K562 (cell line): ENCODE results near the gene TPM4. TPM values are rescaled to one million over a fixed set of nuclear protein-coding genes. Genes with fewer than 3 reads are reported as not detected.

Experiments used
- ARID2 ChIP-seq: fragments of 450-650 bp; IDR thresholded peaks from 2 replicates; pipeline ENCODE4 v1.6.1; 2017; ENCODE audit warnings: antibody characterized with exemption, mild to moderate bottlenecking
- ATF3 ChIP-seq, 2 experiments: fragments of 450-650 bp in 1 of 2; sonication (generic) in 1 of 2; formaldehyde crosslinking in 1 of 2; IDR thresholded peaks in 1 of 2; conservative IDR thresholded peaks in 1 of 2; 2 replicates each; pipeline versions ENCODE4 v1.6.1 to v1.8.1; 2016 to 2023; ENCODE audit warnings: mild to moderate bottlenecking in 2 of 2, moderate library complexity in 2 of 2, inconsistent platforms in 1 of 2, missing genetic modification reagents in 1 of 2
- BCL6 ChIP-seq: fragments of 250-450 bp; sonication (Bioruptor Pico); IDR thresholded peaks from 2 replicates; pipeline ENCODE4 v1.4.0; 2020
- BCLAF1 ChIP-seq, 2 experiments: fragments of 450-650 bp in 1 of 2; IDR thresholded peaks; 2 replicates each; pipeline ENCODE4 v1.6.1; 2011 to 2017; ENCODE audit warnings: low read depth in 2 of 2, antibody characterized with exemption in 1 of 2, borderline replicate concordance in 1 of 2, low read length in 1 of 2, mild to moderate bottlenecking in 1 of 2, mixed read lengths in 1 of 2; ENCODE audit not compliant: control insufficient read depth in 1 of 2
- DNMT1 ChIP-seq: fragments of 450-650 bp; IDR thresholded peaks from 2 replicates; pipeline ENCODE4 v1.6.1; 2016; ENCODE audit warnings: antibody characterized with exemption, mild to moderate bottlenecking
- ELK1 ChIP-seq: sonication (generic); formaldehyde crosslinking; IDR thresholded peaks from 2 replicates; pipeline ENCODE4 v1.8.1; 2022; ENCODE audit warnings: missing genetic modification reagents
- FOXA1 ChIP-seq: fragments of 450-650 bp; IDR thresholded peaks from 2 replicates; pipeline ENCODE4 v1.6.1; 2016; ENCODE audit warnings: mild to moderate bottlenecking, borderline replicate concordance
- GATA2 ChIP-seq: sonication (generic); formaldehyde crosslinking; IDR thresholded peaks from 2 replicates; pipeline ENCODE4 v1.4.0; 2020; ENCODE audit warnings: mild to moderate bottlenecking, missing genetic modification reagents
- GTF2B ChIP-seq: IDR thresholded peaks from 2 replicates; pipeline ENCODE4 v1.6.1; 2011; ENCODE audit not compliant: insufficient read length; ENCODE audit errors: extremely low read depth
- HOXB6 ChIP-seq: fragments of 250-450 bp; sonication (Bioruptor Pico); IDR thresholded peaks from 2 replicates; pipeline ENCODE4 v1.5.1; 2022; ENCODE audit warnings: mild to moderate bottlenecking, borderline replicate concordance
- LCOR ChIP-seq: sonication (generic); formaldehyde crosslinking; IDR thresholded peaks from 2 replicates; pipeline ENCODE4 v1.8.0; 2022; ENCODE audit warnings: mild to moderate bottlenecking, missing genetic modification reagents
- MIER1 ChIP-seq: fragments of 450-650 bp; IDR thresholded peaks from 2 replicates; pipeline ENCODE4 v1.6.1; 2016; ENCODE audit warnings: antibody characterized with exemption, mild to moderate bottlenecking, low read depth
- NCOA2 ChIP-seq, 2 experiments: fragments of 450-650 bp; IDR thresholded peaks; 2 replicates each; pipeline ENCODE4 v1.6.1; 2018; ENCODE audit warnings: mild to moderate bottlenecking in 2 of 2, moderate library complexity in 1 of 2; ENCODE audit not compliant: partially characterized antibody in 2 of 2
- NKRF ChIP-seq: fragments of 450-650 bp; IDR thresholded peaks from 2 replicates; pipeline ENCODE4 v1.6.1; 2016; ENCODE audit warnings: borderline replicate concordance
- PHF20 ChIP-seq: fragments of 450-650 bp; IDR thresholded peaks from 2 replicates; pipeline ENCODE4 v1.6.1; 2018; ENCODE audit not compliant: partially characterized antibody
- THRAP3 ChIP-seq: fragments of 450-650 bp; IDR thresholded peaks from 2 replicates; pipeline ENCODE4 v1.6.1; 2016; ENCODE audit warnings: mild to moderate bottlenecking, inconsistent platforms, borderline replicate concordance
- TRIM24 ChIP-seq, 2 experiments: fragments of 450-650 bp; IDR thresholded peaks; 2 replicates each; pipeline ENCODE4 v1.6.1; 2016
- WHSC1 ChIP-seq: IDR thresholded peaks from one replicate; pipeline ENCODE4 v1.6.1; 2012; ENCODE audit warnings: low read length, control low read depth, inconsistent platforms
- ZBED1 ChIP-seq: IDR thresholded peaks from 2 replicates; pipeline ENCODE4 v1.6.1; 2014
- ZNF143 ChIP-seq: sonication (generic); formaldehyde crosslinking; IDR thresholded peaks from 2 replicates; pipeline ENCODE4 v1.9.0; 2022; ENCODE audit warnings: mild to moderate bottlenecking, missing genetic modification reagents
- ZNF41 ChIP-seq: fragments of 250-450 bp; sonication (Bioruptor Pico); conservative IDR thresholded peaks from 2 replicates; pipeline ENCODE4 v1.4.0; 2020; ENCODE audit warnings: mild to moderate bottlenecking
- polyA plus RNA-seq, 8 experiments: library from polyadenylated mRNA; depleted of rRNA in 4 of 8; stranded (reverse) in 5 of 8; unstranded in 3 of 8; fragments of >200 nt; fragmentation: Nextera tagmentation in 2 of 8; fragmentation: Illumina TruSeq in 1 of 8; extraction: Ambion mirVana in 2 of 8; extraction: Trizol in 1 of 8; gene quantifications; 2 replicates each; pipeline versions ENCODE4 v1.2.1 to v1.2.3, GENCODE V29; 2011 to 2014; ENCODE audit warnings: inconsistent platforms in 1 of 8, missing spikeins in 1 of 8
- total RNA-seq, 7 experiments: library from RNA; depleted of rRNA in 6 of 7; stranded (reverse); fragments of >200 nt in 6 of 7; fragmentation: Illumina TruSeq in 2 of 7; extraction: Trizol in 2 of 7; gene quantifications; 2 replicates each; pipeline versions ENCODE4 v1.2.1 to v1.2.3, GENCODE V29; 2011 to 2021; ENCODE audit warnings: low replicate concordance in 1 of 7

TPM4 gene
- total and polyA plus RNA-seq, 9 of the 15 experiments (the other 6 are each of a cell fraction or from before 2014, with no cell fraction given), result 28.1 to 111 (median 77.4) TPM

- TF ChIP-seq ATF3 (IDR thresholded peaks at IDR 0.05) (no peak), ATF3 (CRISPR knock-in tag; conservative IDR thresholded peaks at IDR 0.05) (no peak), TRIM24 (IDR thresholded peaks at IDR 0.05) (peak in 1 of 2 experiments; percentile 41; a peak in 1 of 4 replicates), THRAP3 (no peak), WHSC1 (no peak), HOXB6 (CRISPR knock-in tag) (no peak), ELK1 (no peak), GATA2 (CRISPR knock-in tag) (no peak), ZNF41 (no peak), PHF20 (peak; percentile 74), ZBED1 (no peak), MIER1 (no peak), LCOR (no peak), BCL6 (no peak), FOXA1 (no peak), ZNF143 (CRISPR knock-in tag) (no peak), DNMT1 (no peak), NCOA2 (IDR thresholded peaks at IDR 0.05; ENCODE audit: partially characterized antibody in 2 of 2) (no peak), ARID2 (no peak), NKRF (no peak), GTF2B (no peak), BCLAF1 (IDR thresholded peaks at IDR 0.05; ENCODE audit: borderline replicate concordance in 1 of 2, control insufficient read depth in 1 of 2, low read depth in 2 of 2, low read length in 1 of 2) (no peak)
Measured at GRCh38 chr19:16066611-16067104, 9.6 kb upstream of the TPM4 start (continued).
